HG02981 (cell line): ENCODE data around the gene NPEPL1.

Experiments used
- ATAC-seq: cut with Tn5 transposase; IDR thresholded peaks from one replicate; pipeline ENCODE4 v1.9.1; 2021; ENCODE audit warnings: mild to moderate bottlenecking, moderate library complexity; ENCODE audit not compliant: unreplicated experiment

Gene NPEPL1

DNA sequence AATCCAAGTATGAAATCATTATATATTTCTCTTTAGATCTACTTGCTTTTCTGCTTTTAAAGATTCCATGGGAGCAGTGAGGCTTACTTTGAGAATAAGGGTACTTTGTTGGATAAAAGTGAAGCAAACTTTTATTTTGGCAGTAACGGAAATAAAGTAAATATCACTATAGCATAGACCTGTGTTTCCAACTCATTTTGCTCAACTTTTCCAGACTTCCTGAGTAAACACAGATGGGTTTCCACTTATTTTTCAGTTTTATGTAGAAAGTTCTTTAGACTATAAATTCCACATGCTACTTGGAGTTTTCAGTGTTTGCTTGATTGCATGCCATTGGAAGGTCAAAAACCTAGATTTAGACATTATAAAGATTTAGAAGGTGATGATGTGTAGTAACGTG is 35.3 kb upstream of the NPEPL1 start:
- ATAC-seq, result no peak

DNA sequence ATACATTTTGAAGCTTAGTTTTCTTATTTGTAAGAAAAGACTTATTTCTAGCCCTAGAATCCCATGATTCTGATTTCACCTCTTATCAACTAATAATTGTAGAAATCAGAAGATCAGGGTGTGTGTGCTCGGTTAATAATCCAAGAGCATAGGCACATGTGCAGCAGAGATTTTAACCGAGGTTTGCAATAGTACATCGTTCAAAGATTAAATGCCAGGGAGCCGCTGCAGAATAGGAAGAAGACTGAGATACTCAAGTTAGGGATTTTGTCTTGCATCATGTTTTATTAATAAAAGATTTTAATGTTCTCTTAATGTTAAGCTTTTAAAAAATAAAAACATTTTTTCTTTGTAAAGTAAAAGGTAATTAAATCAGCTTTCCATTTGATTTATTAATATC is 34.6 kb upstream of the NPEPL1 start:
- ATAC-seq, result no peak

DNA sequence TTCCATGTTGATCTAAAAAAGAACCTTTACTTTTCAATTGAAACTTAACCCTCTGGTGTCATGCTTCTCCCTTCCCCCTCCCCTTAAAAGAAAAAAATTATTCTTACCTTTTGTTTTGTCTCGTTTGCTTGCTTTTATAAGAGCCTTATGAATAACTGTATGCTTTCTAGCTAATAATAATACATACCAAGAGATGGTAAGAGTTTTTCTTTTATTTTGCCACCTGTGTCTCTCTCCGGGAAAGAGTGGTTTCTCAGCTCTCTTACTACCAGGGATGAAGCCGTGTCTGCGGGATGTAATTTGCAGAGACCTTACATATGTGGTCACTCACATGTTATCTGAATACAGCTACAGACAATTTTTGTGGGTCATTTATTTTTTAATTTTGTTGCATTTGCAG is 33.8 kb upstream of the NPEPL1 start:
- ATAC-seq, result no peak

DNA sequence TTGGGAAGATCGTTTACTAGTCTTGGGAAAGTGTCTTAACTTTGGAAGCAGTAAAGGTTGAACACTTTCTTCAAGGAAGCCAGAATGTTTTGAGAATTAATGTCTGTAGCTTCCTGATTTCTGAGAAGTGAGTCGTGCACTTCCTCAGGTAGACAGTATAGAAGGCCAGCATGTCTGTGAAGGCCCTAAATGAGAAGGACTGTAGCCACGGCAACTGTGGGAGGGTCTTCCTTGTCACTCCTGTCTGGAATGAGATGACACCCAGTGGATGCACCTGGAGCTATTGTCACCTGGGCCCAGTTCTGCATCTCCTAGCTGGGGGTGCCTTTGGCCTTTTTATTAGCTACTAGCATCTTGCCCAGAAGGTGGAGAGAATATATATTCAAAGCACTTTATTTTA is 32.8 kb upstream of the NPEPL1 start:
- ATAC-seq, result no peak

DNA sequence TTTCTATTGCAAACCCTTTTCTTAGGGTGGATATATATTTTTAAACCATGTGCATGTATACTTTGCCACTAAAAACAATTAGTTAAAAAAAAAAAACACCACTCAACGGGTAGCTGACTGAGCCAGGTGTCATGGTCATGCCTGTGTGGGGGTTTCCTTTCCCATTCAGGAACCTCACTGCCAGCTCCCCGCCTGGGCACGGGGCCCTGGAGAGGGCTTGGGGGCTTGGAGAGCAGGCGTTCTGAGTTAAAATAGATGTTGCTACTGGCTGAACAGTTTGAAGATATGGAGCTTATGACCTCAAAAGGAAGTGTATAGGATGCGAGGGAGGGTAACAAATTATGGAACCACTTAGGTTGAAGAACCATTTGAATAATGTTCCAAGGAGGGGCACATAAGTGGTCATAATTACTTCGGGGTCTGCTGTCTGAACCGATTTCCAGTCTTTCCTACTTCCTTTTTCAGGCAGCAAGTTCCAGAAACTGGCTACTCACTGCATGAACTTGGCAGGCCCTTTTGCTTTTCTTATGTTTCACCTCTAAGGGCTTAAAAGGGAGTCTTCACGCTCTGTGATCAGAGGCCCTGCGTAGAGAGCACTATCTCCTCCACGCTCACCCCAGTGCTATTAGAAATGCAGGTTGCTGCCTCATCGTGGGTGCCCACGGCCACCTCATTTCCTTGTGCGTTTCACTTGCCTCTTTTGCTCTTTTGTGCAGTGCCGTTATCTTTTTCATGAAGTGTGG is 31.6 kb upstream of the NPEPL1 start:
- ATAC-seq, result no peak

DNA sequence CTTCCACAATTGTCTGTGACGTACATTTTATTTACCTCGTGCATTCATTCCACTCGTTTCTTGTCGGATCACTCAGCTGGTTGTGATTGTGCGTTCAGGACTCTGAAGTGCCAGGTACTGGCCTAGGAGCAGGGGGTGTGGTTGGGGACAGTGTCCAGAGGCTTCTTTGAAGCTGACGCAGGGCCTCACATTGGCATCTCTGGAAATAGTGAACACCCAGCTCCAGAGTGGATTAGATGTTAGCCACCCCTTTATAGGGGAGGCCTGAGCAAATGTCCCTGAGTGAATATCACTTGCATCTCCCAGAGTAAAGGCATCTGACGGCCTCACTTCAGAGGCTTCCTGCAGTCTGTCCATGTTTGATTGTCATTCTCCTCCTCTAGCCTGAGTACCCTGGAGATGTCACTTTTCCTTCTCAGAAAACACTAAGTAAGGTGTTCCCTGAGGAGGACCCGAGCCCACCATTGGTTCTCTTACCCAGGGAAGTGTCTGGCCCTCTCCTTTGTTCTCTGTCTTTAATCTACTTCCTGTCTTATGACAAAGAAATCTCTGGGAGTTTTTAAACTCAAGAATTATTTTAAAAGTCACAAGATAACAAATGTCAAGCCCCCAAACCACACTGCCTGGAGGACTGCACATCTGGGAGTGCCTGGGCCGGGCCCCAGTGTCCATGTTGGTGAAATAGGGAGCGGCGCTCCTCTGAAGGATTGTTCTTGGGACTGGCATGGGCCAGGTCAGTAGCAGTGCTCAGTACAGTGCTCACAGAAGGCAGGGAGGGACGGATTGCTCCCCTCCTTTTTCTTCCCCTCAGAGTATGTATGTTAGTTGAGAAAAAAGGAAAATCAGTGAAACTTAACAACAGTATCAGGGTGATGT is 30.8 kb upstream of the NPEPL1 start:
- no peak for ATAC-seq

DNA sequence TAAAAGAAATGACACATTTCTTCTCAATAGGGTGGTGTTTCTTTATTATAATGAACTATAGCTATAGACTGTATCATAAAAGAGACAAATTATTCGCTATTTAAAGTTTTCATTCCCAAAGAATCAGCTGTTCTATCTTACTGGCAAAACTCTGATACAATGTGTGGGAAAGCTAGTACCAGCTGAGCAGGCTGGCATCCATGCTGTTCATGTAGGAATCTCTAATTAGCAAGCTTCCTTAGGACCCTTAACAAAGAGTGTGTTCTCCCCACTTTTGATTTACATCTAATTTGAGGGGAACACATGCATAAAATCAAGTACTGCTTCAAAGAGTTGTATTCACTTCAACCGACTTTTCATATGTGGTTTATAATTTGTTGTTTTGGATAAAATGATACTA is 28.3 kb upstream of the NPEPL1 start:
- no peak for ATAC-seq

DNA sequence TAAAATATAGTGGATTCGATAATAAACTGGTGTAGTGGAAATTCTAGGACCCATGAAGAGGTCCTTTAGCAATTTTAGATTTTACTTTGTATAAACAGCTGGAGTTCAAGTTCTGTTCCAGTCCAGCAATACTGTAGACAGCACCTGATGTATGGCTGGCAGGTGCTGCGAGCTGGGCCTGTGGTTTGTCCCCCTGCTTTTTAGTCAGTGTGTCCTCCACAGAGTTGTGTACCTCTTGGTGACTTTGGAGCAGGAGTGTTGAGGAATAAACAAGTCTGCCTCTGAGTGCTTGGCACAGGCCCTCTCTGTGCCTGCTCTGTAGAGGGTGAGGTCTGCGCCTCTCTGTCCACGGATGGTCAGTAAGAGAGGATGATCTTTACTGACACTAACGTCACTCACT is 27.7 kb upstream of the NPEPL1 start:
- no peak for ATAC-seq

DNA sequence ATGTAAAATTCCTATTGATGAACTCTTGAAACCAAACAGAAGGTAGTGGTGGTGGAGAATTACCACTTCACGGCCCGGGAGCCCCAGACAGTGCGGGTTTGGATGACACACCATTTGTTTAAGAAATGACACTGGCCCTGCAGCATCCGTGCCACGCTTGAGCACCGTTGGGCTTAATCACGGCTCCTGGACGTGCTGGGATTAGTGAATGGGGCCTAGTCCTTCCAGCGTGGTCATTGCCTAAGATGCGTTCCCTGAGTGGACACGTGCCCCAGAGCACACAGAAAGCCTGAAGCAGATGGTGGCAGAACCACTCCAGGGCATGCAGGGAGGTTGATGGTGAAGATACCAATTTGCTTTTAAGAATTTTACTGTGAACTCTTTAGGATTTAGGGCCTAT is 27.0 kb upstream of the NPEPL1 start:
- ATAC-seq, result no peak

DNA sequence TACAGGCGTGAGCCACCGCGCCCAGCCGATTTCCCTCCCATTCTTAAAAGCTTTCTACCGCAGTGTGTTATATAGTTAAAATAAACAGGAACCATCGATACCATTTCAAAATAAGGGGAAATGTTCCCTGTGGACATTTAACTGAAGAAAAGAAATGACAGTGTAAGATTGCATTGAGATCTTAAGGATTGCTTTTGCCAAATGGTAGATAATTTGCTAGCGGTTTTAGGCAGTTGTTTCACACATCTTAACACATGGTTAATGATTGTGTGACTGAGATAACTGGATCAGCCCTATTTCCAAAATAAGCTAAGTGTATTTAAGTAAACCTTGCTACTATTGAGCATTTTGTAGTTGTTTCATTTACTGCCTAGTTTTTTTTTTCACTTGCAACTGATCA is 25.9 kb upstream of the NPEPL1 start:
- no peak for ATAC-seq

DNA sequence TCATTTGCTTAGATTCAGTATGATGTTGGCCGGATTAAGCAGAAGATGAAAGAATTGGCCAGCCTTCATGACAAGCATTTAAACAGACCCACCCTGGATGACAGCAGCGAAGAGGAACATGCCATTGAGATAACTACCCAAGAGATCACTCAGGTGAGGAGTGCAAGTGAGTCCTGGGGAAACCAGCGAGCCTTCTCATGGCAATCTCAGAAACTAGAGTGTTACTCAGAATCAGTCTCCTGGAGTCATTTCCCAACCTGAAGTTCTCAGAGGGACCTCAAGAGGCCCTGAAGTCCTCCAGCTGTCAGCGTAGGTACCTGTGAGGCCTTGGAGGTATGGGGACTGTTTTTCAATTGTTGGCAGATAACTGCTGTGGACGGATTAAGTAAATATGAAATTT is 24.6 kb upstream of the NPEPL1 start:
- no peak for ATAC-seq

DNA sequence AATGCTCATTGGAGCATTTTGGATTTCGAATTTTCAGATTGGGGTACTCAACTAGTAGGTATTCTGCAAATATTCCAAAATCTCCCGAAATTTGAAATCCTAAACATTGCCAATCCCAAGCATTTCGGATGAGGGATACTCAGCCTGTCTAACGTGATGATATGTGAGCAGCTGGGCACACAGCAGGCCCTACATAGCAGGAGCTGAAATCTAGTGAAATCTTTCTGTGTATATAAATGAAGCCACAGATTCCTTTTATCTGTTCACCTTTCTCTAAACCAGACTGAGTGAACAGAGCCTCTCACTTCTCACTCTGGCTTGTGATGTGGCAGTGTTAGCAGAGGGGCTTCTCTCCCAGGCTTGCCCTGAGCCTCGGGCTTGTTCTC is 23.7 kb upstream of the NPEPL1 start:
- ATAC-seq, result no peak

DNA sequence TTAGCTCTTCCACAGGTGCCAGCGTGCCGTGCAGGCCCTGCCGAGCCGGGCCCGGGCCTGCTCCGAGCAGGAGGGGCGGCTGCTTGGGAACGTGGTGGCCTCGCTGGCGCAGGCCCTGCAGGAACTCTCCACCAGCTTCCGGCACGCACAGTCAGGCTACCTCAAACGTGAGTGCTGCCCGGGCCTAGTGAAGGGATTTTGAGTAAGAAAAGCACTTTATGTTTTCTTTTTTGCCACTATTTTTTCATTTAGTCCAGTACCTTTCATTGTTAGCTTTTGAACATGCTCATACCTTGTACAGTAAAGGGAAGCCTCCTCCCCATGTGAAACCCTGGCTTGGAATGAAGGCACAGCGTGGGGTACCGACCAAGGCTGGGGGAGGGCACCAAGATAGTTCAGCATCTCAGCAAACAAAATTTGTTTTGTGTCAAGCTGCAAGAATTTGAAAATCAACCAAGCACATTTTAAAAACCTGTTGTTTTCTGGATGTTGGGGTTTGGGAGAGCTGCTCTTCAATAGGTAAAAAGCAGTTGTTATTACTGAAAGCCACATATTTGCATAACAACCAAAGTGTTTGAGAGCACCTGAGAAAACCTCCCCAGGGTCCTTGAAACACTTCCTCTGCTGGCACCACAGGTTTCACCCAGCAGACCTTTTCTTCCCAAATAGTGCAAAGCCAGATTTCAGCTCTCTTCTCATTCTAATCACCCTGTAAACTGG is 23.2 kb upstream of the NPEPL1 start:
- ATAC-seq, result no peak

DNA sequence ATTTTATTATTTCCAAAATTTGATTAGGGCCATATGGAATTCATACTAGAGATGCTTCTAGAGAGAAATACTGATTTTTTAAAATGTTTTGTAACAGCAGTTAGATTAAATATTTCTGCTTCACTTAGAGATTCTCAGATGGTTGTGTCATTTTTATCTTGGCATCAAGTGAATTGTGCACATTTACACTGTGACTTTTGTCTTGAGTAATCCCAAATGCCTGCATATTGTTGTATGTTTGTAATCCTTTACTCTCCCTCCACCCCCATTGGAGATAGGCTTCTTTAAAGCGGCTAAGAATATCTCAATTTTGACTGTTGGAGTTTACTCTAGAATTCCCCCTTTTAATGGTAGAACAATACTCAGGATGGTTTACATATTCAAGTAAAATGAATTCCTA is 22.5 kb upstream of the NPEPL1 start:
- no peak for ATAC-seq

DNA sequence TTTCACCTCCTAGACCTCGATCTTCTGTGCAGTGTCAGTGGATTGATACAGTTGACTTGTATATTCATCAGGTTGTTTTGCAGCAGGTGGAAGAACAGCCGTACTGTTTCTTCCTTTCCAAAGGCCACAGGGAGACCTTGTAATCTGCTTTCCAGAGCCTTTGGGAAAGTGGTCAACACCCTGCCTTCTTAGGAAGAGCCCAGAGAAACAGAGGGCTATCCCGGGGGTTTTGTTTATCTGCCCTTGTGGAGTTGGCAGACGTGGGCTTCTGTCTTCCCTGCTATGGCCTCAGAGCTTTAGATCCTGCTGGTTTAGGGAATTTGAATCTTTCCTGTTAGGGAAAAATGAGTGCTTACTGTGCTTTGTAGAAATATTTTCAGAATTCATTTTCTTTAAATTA is 21.9 kb upstream of the NPEPL1 start:
- no peak for ATAC-seq

DNA sequence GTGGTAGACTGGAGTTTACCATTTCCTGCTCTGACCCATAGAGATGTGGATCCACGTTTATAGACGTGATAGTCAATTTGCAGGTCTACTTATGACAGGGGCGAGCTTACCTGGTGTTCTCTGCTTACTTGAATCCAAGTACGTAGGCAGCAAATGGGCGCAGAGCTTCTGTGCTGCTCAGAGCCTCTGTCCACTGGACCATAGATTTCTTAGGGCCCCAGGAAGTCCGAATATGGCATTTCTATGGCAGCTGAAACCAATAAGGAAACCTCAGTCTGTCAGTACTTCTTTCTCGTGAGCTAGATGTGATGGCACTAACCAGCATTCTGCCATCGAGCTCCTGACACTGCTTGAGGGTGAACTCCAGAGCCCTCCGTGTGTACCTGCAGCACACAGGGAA is 19.5 kb upstream of the NPEPL1 start:
- no peak for ATAC-seq

DNA sequence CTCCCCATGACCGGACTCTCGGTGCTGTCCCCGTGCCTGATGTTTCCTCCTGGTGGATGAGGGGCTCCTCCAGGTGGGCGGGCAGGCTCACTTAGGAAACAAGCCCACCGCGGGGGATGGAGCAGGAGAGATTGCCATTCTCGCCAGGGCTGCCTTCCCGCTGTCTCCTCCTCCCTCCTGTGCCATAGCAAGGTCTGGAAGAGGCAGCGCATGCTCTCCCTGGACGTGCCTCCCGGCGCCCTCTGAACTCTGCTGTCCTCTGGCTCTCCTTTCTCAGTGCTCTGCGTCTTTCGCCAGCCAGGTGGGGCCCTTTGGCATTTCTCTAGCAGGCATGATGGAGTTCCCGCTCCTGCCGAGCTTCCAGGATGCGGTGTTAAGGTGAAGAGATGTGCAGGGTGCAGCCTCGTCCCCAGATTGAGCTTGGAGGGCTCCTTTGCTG is 17.4 kb upstream of the NPEPL1 start:
- no peak for ATAC-seq

DNA sequence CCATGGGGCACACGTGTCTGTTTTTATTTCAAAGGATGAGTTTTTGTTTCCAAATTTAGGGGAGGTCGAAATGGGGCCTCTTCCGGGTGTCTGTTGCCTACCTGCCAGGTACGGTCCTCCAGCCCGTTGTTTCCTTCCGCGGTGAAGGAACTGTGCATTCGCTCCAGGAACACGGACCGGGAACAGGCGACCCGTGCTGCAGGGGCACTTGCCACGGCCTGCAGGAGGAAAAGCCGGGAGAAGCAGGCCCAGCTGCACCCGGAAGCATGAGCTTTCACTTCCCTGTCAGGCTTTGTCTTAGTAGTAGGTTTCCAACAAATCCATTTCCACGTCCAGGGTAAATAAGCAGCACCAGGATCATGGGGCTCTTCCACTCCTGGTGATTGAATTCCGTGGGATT is 17.0 kb upstream of the NPEPL1 start:
- ATAC-seq, result no peak

DNA sequence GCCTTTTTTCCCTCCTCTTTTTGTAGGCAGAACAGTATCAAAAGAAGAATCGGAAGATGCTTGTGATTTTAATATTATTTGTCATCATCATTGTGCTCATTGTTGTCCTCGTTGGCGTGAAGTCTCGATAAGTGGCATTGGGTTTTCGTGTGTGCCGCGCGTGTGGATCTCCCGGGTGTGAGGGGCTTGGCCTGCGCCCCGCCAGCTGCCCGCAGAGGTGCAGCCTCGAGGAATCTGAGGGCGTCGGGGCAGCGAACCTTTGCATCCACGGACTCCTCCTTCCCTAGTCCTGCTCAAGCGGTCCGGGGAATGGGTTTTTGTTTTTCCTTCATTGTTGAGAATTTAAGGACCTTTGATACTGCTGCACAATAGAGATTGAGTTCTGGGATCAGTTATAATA is 16.4 kb upstream of the NPEPL1 start:
- no peak for ATAC-seq

DNA sequence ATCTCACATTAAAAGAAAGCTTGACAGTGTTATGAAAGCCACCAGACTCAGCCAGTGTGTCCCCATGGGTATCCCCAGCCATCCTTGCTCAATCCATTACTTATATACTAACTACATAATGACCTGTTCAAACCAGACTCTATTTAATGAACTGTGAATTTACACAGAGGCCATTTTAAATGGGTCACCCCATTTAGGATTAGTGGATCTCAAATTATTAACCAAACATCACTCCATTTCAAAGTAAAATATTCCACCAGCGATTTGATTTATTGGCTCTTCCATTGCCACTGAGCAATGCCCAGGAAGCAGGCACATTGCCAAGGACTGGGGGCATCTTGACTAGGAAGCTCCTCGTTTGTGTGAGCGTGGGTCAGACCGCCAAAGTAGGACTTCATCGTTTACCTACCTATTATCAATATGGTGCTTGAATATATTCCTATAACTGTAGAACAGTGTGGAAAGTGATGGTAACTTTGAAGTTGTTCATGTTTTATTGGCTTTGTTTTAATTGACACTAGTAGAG is 15.5 kb upstream of the NPEPL1 start:
- no peak for ATAC-seq

DNA sequence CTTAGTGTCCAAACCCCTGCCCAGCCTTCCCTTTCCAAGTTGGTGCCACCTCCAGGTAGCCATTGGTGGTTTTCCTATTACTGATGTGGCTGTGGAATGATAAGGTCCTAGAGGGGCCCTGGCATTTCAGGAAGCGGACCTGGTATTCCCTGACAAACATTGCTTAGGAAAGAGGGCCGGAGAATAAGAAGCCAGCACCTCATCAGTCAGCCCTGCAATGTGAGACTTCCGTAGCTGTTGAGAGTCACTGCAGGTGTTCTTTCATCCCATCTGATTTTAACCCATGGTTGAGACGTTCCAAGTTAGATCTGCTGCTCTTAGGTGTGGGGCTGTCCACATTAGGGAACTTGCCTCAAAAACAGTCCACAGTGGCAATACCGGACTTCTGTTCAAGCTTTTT is 14.8 kb upstream of the NPEPL1 start:
- no peak for ATAC-seq

DNA sequence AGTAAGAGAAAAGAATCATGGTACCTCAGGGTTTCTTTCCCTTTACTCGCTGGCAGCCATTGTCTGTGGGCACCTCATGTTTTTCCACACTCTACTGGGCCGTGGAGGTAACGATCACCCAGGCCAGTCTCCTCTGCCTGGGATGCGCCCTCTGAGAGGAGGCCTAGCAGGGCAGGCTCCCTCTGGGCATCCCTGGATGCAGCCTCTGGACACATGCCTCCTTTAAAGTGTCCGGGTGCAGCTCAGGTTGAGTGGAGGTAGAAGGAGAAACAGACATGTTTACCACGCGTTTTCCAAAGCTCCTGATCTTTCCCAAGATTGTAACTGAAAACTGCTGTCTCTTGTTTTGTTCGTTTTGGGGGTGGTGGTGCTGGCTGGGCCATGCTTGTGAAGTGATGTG is 13.8 kb upstream of the NPEPL1 start:
- ATAC-seq, result no peak
